Myocyte (in vitro differentiated cells): ENCODE measurements around the gene LIMK2. TPM values are rescaled to one million over a fixed set of nuclear protein-coding genes. Genes with fewer than 3 reads are reported as not detected.
"Not testable (repeated sequence)": the region's sequence is repeated elsewhere in the genome, so short reads cannot be mapped to it uniquely, and the experiment has no call there.

Experiments
- DNase-seq: peaks from one replicate; pipeline ENCODE4 v3.0.0-alpha.2; 2012; ENCODE audit warnings: low read depth
- total RNA-seq: library from RNA; depleted of rRNA; stranded (reverse); fragments of >200 nt; gene quantifications from 2 replicates; pipeline ENCODE4 v1.2.3, GENCODE V29; 2014

LIMK2 gene
- total RNA-seq, 1 donor from 2014 or later, result 67.3 TPM

GRCh38 chr22:31241936-31242335 is 29.8 kb downstream of the LIMK2 start:
- DNase-seq, result no peak

DNA sequence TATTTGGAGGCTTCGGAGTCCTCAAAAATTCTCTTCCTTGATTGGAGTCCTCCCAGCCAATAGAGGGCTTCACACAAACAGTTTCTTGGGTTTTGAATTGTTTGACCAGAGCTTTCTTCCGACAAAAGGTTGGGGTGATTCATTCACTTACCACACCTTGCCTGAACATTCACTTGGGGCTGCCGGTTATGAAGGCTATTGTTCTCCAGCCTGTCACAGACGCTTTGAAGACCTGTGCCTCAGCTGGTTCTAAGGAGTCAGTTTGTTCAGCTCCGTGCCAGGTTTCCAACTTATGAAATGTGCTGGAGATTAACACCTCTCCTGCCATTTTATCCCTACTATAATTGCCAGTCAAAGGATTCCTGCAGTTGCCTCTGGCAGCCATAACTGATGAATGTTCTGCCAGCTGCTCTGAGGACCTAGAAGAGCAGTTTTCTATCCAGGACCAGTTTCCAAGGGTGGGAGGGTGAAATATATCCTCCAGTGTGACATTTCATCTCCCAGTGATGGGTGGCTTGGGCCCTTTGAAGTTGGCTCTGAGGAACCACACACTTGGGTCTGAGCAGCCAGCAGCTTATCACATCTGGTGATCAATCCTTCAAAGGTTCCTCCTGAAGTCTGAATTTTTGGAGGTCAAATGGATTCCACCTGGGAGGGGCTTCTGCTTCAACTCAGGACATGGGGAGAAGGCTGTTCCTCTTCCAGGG is 31.4 kb downstream of the LIMK2 start:
- DNase-seq, result peak; percentile 48

GRCh38 chr22:31244046-31244942 is 32.2 kb downstream of the LIMK2 start:
- peak; percentile 80 for DNase-seq

DNA sequence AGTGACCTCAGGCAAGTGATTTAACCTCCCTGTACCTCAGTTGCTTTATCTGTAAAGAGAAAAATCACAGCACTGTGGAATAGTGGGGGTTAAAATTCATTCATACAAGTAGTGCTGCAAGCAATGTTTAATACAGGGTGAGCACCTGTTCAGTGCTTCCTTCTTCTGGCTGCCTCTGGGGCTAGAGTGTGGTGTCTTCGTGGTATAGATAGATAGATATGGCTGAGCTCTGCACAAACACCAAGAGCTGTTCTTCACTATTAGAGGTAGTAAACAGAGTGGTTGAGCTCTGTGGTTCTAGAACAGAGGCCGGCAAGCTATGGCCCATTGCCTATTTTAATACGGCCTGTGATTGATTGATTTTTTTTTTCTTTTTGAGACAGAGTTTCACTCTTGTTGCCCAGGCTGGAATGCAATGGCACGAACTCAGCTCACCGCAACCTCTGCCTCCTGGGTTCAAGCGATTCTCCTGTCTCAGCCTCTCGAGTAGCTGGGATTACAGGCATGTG is 32.9 kb downstream of the LIMK2 start:
- DNase-seq, result peak; percentile 72

GRCh38 chr22:31245998-31246397 is 33.9 kb downstream of the LIMK2 start:
- DNase-seq, result not testable (repeated sequence)

- no peak for DNase-seq
Observed at GRCh38 chr22:31246687-31247086, 34.6 kb downstream of the LIMK2 start.

DNA sequence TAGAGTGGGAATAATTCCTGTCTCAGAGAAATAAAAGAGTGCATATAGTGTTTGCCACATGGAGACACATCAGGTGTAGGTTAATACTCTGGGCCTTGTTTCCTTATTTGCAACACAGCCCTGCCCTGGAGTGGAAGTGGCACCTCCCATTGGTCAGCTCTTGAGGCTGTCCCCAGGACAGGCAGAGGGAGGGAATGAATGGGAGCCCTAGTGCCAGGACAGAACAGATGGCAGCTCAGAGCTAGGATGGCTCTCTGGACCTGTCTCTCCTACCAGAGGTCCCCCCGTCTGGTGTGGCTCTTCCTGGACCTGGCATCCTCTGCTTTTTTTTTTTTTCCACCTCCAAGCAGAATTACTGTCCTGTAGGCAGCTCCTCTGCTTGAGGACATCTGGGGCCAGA is 35.6 kb downstream of the LIMK2 start:
- DNase-seq, result peak; percentile 66

- peak; percentile 96 for DNase-seq
Observed at GRCh38 chr22:31248138-31248745, 36.1 kb downstream of the LIMK2 start.

- DNase-seq, result peak; percentile 75
Observed at GRCh38 chr22:31248965-31249958, 37.2 kb downstream of the LIMK2 start.

DNA sequence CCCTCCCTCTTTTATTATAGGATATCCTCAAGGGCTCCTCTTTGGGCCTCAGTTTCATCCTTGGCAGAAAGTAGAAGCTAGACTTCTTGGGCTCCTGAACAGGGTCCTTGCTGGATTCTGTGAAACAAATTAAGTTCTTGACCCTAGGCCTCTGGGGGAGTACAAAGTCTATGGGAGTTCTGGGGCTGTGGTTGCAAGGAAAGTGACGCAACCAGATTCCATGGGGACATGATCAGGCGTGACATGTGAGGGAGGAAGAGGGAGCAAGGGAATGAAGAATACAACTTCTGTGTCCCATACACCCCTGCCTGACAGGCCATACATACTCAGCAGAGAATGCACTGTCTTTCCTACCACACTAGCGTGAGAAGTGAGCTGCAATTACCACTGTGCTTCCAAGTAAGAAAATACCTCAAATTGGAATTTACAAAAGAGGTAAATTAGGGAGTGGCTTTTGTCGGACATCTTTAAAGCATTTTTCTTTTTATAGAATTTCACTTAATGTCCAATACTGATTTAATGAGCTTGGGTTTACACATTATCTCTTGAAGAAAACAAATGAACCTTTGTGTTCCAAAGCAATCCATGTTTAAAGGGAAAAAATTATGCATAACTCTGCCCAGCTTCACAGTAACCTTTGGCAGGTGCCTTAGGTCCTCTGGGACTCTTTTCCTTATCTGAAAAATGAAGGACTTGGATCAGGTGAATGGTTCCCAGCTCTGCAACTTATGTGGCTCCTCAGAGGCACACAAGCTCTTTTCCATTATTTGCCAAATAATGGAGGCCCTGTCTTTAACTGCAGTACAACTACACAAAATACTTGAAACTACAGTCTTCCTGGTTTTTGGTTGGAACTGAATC is 38.9 kb downstream of the LIMK2 start:
- no peak for DNase-seq

- peak; percentile 78 for DNase-seq
Observed at GRCh38 chr22:31253949-31254348, 41.9 kb downstream of the LIMK2 start.

DNA sequence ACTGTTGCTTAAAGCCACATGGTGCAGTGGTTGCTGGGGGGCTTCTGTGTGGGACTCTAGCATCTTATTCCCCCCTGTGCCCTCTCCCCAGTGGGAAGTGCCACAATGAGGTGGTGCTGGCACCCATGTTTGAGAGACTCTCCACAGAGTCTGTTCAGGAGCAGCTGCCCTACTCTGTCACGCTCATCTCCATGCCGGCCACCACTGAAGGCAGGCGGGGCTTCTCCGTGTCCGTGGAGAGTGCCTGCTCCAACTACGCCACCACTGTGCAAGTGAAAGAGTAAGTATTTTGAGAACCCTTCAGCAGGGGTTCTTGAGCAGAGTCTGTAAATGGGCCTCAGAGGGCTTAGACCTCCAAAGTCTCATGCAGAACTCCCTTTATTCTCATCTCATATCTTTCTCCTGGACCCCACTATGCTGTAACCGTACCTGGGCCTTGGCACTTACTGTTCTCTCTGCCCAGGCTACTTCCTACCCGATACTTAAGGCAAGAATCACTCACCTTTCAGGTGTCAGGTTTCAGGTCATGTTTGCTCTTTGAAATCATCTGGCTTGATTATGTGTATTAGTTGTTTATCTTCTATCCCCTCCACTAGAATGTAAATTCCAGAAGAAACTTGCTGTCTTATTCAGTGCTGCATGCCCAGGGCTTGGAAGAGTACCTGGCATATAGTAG is 47.8 kb downstream of the LIMK2 start:
- no peak for DNase-seq

GRCh38 chr22:31260474-31260856 is 48.4 kb downstream of the LIMK2 start:
- no peak for DNase-seq

DNA sequence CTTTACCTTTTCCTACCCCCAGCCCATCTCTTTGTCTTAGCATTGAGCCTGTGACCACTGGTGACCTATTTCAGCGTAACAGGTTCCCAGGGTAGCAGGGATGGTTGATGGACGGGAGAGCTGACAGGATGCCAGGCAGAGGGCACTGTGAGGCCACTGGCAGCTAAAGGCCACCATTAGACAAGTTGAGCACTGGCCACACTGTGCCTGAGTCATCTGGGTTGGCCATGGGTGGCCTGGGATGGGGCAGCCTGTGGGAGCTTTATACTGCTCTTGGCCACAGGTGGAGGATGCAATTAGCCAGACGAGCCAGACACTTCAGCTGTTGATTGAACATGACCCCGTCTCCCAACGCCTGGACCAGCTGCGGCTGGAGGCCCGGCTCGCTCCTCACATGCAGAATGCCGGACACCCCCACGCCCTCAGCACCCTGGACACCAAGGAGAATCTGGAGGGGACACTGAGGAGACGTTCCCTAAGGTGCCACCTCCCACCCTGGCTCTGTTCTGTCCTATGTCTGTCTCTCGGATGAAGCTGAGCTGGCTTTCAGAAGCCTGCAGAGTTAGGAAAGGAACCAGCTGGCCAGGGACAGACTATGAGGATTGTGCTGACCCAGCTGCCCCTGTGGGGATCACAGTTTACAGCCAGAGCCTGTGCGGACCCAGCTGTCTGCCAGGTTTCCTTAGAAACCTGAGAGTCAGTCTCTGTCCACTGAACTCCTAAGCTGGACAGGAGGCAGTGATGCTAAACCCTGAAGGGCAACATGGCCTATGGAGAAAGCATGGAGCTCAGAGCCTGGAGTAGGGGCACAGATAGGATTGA is 50.4 kb downstream of the LIMK2 start:
- DNase-seq, result peak; percentile 98

DNA sequence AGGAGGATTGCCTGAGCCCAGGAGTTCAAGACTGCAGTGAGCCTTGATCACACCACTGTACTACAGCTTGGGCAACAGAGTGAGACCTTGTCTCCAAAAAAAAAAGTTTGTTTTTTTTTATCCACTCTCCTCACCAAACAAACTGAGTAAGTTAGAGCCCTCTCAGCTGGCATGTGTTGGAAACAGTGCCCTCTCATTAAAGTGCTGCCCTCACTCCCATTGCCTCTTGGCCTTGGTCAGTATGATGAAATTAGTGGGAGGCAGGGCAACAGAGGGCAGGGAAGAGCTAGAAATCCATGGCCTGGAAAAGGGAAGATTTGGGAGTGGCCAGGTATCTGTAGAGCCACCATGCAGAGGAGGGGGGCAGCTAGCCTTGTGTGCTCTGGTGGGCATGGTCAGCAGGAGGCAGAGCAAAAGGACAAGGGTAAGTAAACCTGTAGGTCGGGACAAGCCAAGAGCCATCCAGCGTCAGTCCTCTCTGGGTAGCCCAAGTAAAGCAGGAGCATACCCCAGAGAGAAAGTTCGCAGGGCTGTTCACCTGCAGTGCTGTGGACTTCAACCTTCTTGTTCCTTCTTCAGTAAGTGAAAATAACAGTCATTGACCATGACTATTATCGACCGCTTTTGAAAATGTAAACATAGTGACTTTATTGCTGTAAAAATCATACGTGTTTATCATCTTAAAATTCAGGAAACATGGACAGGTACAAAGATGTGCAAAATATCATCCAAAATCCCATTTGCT is 52.0 kb downstream of the LIMK2 start:
- no peak for DNase-seq

GRCh38 chr22:31268281-31268680 is 56.2 kb downstream of the LIMK2 start:
- no peak for DNase-seq

DNA sequence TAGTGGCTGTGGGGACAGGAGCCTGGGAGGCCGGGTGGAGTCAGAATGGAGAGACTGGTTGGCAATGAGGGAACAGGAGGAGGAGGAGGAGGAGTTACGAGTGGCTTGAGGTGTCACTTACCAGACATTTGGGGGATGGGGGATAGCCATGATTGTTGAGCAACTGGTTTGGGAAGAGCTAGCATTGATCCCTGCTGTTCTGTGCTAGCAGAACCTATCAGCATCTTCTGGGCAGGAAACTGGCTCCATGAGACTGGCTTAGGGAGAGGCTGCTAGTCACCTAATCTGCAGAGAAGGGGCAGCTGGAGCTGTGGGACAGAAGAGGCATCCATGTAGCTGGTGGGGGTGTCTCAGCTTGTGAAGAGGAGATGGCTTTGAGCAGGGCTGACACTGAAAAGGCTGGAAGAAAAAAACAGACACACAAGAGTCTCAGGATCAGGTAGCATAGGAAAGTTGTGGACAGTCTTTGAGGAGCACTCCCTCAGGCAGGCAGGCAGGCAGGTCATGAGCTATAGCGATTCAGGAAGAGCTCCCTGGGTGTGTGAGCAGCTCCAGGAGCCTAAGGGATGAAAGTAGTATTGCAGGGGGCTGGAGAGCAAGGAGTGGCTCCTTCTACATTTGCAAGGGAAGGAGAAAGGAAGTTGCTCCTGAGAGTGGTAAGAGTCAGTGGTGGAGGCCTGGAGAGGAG is 57.9 kb downstream of the LIMK2 start:
- DNase-seq, result no peak
